Ovary (tissue), 9 donors: ENCODE results near the gene DMXL1. TPM values are rescaled to one million over a fixed set of nuclear protein-coding genes. Genes with fewer than 3 reads are reported as not detected.

Source experiments
- DNase-seq, 5 donors: peaks; one replicate each; pipeline ENCODE4 v3.0.0-alpha.2; 2019 to 2020
- H3K27ac ChIP-seq, 2 donors: fragments of 200-600 bp; one replicate each; pipeline versions ENCODE4 v1.5.1 to v1.8.0; 2019 to 2022
- H3K27me3 ChIP-seq: fragments of 200-600 bp; one replicate; pipeline ENCODE4 v1.8.0; 2022
- H3K36me3 ChIP-seq: fragments of 200-600 bp; sonication (generic); one replicate; pipeline ENCODE4 v1.5.1; 2019
- H3K4me1 ChIP-seq: one replicate; pipeline ENCODE4 v1.8.1; 2013; ENCODE audit warnings: mild to moderate bottlenecking, moderate library complexity; ENCODE audit not compliant: insufficient read depth
- H3K4me3 ChIP-seq: fragments of 200-600 bp; sonication (generic); one replicate; pipeline ENCODE4 v1.5.1; 2017
- H3K9me3 ChIP-seq, 2 donors: fragments of 200-600 bp in 1 of 2; sonication (generic) in 1 of 2; one replicate each; pipeline versions ENCODE4 v1.5.1 to v1.8.1; 2013 to 2019; ENCODE audit warnings: mild to moderate bottlenecking in 1 of 2, moderate library complexity in 1 of 2
- EP300 ChIP-seq: sonication (generic); formaldehyde crosslinking; IDR thresholded peaks from one replicate; pipeline ENCODE4 v1.6.1; 2017; ENCODE audit warnings: antibody characterized with exemption
- POLR2A ChIP-seq: fragments of 450-650 bp; IDR thresholded peaks from one replicate; pipeline ENCODE4 v1.6.1; 2017; ENCODE audit warnings: antibody characterized with exemption, mild to moderate bottlenecking, moderate library complexity
- WGBS, 3 donors: extraction: QIAGEN DNeasy Blood & Tissue Kit in 1 of 3; methylation state at CpG; one replicate each; pipeline versions ENCODE4 v1.1.5 to v1.1.7; 2013 to 2017; 5-methylcytosine and 5-hydroxymethylcytosine counted together
- intact Hi-C, 4 donors: fragments of 100-400 bp; cut with DNase I; formaldehyde crosslinking; loops; one replicate each; pipeline versions ENCODE4 v1.11.0 to v1.15.1; 2022 to 2023
- polyA plus RNA-seq, 2 donors: library from polyadenylated mRNA; stranded (reverse); fragments of 200-250 nt in 1 of 2; fragments of 350-450 nt in 1 of 2; fragmentation: Illumina TruSeq in 1 of 2; extraction: RNeasy Lipid Tissue Mini Kit (QIAGEN cat#74804) in 1 of 2; gene quantifications; one replicate each; pipeline ENCODE4 v1.2.3, GENCODE V29; 2013 to 2014
- total RNA-seq, 7 donors: library from RNA; depleted of rRNA in 2 of 7; stranded (reverse); fragments of >200 nt in 2 of 7; fragmentation: NEBNext Ultra II Directional in 3 of 7; extraction: Animal tissue kit (Norgen Biotek cat#: 25700) in 3 of 7; gene quantifications; one replicate each; pipeline versions ENCODE4 v1.1.0 to v1.2.4, GENCODE V29; 2016 to 2023
- TF ChIP-seq, protein P1 (sequence below), 3 donors: fragments of 450-650 bp in 2 of 3; fragments of 200-600 bp in 1 of 3; IDR thresholded peaks; one replicate each; pipeline versions ENCODE4 v1.5.1 to v1.8.0; 2016 to 2022; ENCODE audit warnings: antibody characterized with exemption in 3 of 3, mild to moderate bottlenecking in 1 of 3
- donor health status: DM: no; HTN: no; CAD: no; lungs with moderate emphysema.
- donor health status: DM: no; HTN: no; CAD: no.
- donor health status: Bipolar disorder and iron deficiency.
- donor health status: DM: yes; HTN: yes; CAD: no.
- donor health status: DM: no; HTN: no; CAD: no.
- donor health status: DM: yes; HTN: yes; CAD: no.

DMXL1 gene
- total and polyA plus RNA-seq, 9 donors = 11.9 to 50.1 (median 39.1) TPM

DNA sequence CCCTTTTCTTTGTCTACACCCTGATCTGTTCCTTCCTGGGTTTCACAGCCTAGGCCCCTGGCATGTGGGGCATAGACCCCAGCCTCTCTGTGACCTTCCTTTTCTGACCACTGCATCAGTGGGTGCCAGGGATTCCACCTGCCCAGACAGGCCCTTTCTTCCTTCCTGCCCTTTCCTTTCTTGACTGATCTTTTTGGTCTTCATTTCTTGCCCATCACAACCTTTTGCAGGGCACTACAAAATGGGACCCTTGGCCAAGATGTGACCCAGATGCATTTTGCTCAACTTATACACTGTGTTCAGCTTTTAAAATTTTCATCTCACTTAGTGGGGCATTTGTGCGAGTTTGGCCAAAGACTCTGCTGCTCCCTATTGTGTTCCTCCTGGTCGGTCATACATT is 211.7 kb downstream of the DMXL1 start:
- TF ChIP-seq, protein P1, sequence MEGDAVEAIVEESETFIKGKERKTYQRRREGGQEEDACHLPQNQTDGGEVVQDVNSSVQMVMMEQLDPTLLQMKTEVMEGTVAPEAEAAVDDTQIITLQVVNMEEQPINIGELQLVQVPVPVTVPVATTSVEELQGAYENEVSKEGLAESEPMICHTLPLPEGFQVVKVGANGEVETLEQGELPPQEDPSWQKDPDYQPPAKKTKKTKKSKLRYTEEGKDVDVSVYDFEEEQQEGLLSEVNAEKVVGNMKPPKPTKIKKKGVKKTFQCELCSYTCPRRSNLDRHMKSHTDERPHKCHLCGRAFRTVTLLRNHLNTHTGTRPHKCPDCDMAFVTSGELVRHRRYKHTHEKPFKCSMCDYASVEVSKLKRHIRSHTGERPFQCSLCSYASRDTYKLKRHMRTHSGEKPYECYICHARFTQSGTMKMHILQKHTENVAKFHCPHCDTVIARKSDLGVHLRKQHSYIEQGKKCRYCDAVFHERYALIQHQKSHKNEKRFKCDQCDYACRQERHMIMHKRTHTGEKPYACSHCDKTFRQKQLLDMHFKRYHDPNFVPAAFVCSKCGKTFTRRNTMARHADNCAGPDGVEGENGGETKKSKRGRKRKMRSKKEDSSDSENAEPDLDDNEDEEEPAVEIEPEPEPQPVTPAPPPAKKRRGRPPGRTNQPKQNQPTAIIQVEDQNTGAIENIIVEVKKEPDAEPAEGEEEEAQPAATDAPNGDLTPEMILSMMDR (IDR thresholded peaks at IDR 0.05) = no peak
- TF ChIP-seq EP300 (no peak), POLR2A (no peak)
- intact Hi-C loops = no loop called here
- 95 to 100% (median 98%) methylated on average over 2 of the region's 2 CpGs for WGBS, 3 donors

DNA sequence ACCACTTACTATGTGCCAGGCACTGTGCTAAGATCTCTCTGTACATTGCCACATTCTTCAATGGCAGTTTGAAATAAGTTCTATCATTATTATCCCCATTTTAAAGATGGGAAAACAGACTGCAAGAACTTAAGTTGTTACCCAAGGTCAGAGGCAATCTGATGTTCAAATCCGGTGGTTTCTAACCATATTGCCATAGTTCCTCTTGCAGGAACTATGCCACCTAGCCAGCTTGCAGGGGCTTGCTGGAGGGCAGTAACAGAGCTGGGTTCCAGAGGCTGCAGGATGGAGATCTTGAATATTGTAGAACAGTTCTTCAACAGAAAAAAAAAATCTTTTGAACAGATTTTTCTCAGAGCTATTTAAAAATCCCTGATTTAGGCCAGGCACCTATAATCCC is 213.1 kb downstream of the DMXL1 start:
- no peak for DNase-seq
- Histone ChIP-seq H3K4me1 (no peaks in the 10 kb centered on the region), H3K9me3 (no peaks in the 10 kb centered on the region), H3K27ac (no peak overlapping the region), H3K4me3 (no peak overlapping the region), H3K36me3 (no peaks in the 10 kb centered on the region), H3K27me3 (no peaks in the 10 kb centered on the region)
- 76 to 84% (median 84%) methylated on average over 1 of the region's 1 CpG for WGBS, 3 donors
- intact Hi-C loops = no loop called here
- TF ChIP-seq EP300 (no peak), POLR2A (no peak)
- TF ChIP-seq, protein P1 (IDR thresholded peaks at IDR 0.05) = no peak

More for the DNA sequence above, 211.7 kb downstream of the DMXL1 start:
- Histone ChIP-seq H3K4me3 (no peak overlapping the region), H3K27me3 (no peaks in the 10 kb centered on the region), H3K27ac (no peak overlapping the region), H3K4me1 (no peaks in the 10 kb centered on the region), H3K9me3 (no peaks in the 10 kb centered on the region), H3K36me3 (no peaks in the 10 kb centered on the region)
- no peak for DNase-seq

- TF ChIP-seq EP300 (no peak), POLR2A (no peak)
- TF ChIP-seq, protein P1 (IDR thresholded peaks at IDR 0.05) = no peak
- Histone ChIP-seq H3K9me3 (no peaks in the 10 kb centered on the region), H3K4me1 (peaks cover 3% of the 10 kb centered on the region), H3K27ac (no peak overlapping the region), H3K36me3 (no peaks in the 10 kb centered on the region), H3K27me3 (no peaks in the 10 kb centered on the region), H3K4me3 (no peak overlapping the region)
- DNase-seq = no peak
- WGBS, 3 donors = 72 to 86% (median 81%) methylated on average over 5 of the region's 5 CpGs
- intact Hi-C loops = no loop called here
Measured at GRCh38 chr5:119285070-119285916, 214.4 kb downstream of the DMXL1 start.

DNA sequence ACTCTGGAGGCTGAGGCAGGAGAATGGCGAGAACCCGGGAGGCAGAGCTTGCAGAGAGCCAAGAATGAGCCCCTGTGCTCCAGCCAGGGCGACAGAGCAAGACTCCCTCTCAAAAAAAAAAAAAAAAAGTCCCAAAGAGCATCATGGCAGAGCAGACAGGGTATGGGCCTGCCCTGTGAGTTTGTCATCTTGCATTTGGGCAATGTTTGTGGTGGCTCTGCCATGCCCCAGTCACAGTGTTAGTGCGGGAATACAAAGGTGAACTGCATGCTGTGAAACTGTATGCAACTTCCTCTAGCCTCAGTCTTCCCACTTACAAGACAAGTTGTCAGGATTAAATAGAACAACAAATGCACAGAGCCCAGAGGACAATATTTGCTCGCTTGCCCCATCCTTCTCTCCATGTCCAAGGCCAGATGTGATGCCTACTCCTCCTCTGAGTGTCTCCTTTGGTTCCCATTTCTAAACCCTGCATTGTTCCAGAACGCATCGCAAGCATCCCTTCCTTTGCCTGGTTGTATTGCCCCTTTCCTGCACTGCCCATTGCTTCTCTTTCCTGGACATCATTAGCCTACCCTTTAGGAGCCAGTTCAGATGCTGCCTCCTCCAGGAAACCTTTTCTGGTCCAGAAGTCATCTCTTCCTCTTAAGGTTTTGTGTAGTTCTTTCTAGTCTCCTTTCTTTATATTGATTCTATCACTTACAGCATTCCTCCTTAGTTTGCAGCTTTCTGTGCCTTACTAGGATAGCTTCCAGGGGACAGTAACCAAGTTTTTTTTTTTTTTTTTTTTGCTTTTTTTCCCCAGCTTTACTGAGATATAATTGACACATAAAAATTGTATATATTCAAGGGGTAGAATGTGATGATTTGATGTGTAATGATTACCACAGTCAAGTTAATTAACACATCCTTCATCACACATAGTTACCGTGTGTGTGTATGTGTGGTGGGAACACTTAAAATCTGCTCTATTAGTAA is 215.9 kb downstream of the DMXL1 start:
- DNase-seq = no peak
- Histone ChIP-seq H3K36me3 (no peaks in the 10 kb centered on the region), H3K27me3 (no peaks in the 10 kb centered on the region), H3K4me1 (peaks cover 3% of the 10 kb centered on the region), H3K27ac (no peak overlapping the region), H3K9me3 (no peaks in the 10 kb centered on the region), H3K4me3 (no peak overlapping the region)
- WGBS, 3 donors = 92 to 96% (median 96%) methylated on average over 8 of the region's 8 CpGs
- intact Hi-C loops = no loop called here
- no peak for TF ChIP-seq POLR2A
- TF ChIP-seq EP300 = no peak
- TF ChIP-seq, protein P1 (IDR thresholded peaks at IDR 0.05) = no peak
